Lung (tissue), 12 donors: ENCODE results near the gene INPP4B. TPM values are rescaled to one million over a fixed set of nuclear protein-coding genes. Genes with fewer than 3 reads are reported as not detected.

Source experiments
- ATAC-seq: fragments of 200-7000 bp; cut with Tn5 transposase; one replicate; pipeline ENCODE4 v1.9.1; 2020; ENCODE audit warnings: moderate number of reproducible peaks; ENCODE audit not compliant: insufficient read depth, low FRiP score
- DNase-seq, 3 donors: peaks; one replicate each; pipeline ENCODE4 v3.0.0-alpha.2; 2013 to 2017
- H3K27ac ChIP-seq, 2 donors: one replicate each; pipeline ENCODE4 v1.5.1; 2013; ENCODE audit warnings: mild to moderate bottlenecking in 2 of 2, moderate library complexity in 2 of 2, control low read depth in 1 of 2, inconsistent platforms in 1 of 2, low read depth in 1 of 2, low read length in 1 of 2
- H3K27me3 ChIP-seq, 3 donors: one replicate each; pipeline ENCODE4 v1.5.1; 2013; ENCODE audit warnings: low read length in 2 of 3; ENCODE audit not compliant: control insufficient read depth in 3 of 3, insufficient read depth in 3 of 3
- H3K36me3 ChIP-seq, 4 donors: one replicate each; pipeline ENCODE4 v1.5.1; 2013; ENCODE audit warnings: low read length in 4 of 4, mild to moderate bottlenecking in 1 of 4, moderate library complexity in 1 of 4; ENCODE audit not compliant: control insufficient read depth in 4 of 4, insufficient read depth in 4 of 4
- H3K4me1 ChIP-seq, 5 donors: one replicate each; pipeline ENCODE4 v1.5.1; 2013; ENCODE audit warnings: low read length in 5 of 5, mild to moderate bottlenecking in 2 of 5, moderate library complexity in 1 of 5; ENCODE audit not compliant: control insufficient read depth in 5 of 5, insufficient read depth in 5 of 5
- H3K4me3 ChIP-seq: one replicate; pipeline ENCODE4 v1.5.1; 2013; ENCODE audit warnings: mild to moderate bottlenecking, control low read depth, moderate library complexity
- H3K9ac ChIP-seq, 2 donors: one replicate each; pipeline ENCODE4 v1.5.1; 2013; ENCODE audit warnings: low read length in 2 of 2, control low read depth in 1 of 2; ENCODE audit not compliant: insufficient read depth in 1 of 2
- H3K9me3 ChIP-seq, 4 donors: one replicate each; pipeline ENCODE4 v1.5.1; 2013; ENCODE audit warnings: low read length in 3 of 4, mild to moderate bottlenecking in 1 of 4, moderate library complexity in 1 of 4; ENCODE audit not compliant: control insufficient read depth in 4 of 4, insufficient read depth in 3 of 4
- CTCF ChIP-seq: IDR thresholded peaks from 2 replicates; pipeline ENCODE4 v1.5.1; 2012; ENCODE audit warnings: mild to moderate bottlenecking; ENCODE audit errors: control extremely low read depth, extremely low read depth
- WGBS, 2 donors: extraction: QIAGEN DNeasy Blood & Tissue Kit; methylation state at CpG; one replicate each; pipeline ENCODE4 v1.1.7; 2013; 5-methylcytosine and 5-hydroxymethylcytosine counted together
- polyA plus RNA-seq, 2 donors: library from polyadenylated mRNA; stranded (reverse); fragments of 200-250 nt; gene quantifications; one replicate each; pipeline ENCODE4 v1.2.1, GENCODE V29; 2013
- total RNA-seq, 2 donors: library from RNA; depleted of rRNA in 1 of 2; stranded (reverse); fragments of >200 nt in 1 of 2; gene quantifications; one replicate each; pipeline ENCODE4 v1.2.1, GENCODE V29; 2014 to 2021
- donor health status: control.
- donor health status: control.
- donor health status: Bipolar disorder and iron deficiency.
- donor health status: healthy.
- donor health status: DM: yes; HTN: yes; CAD: no.

Gene INPP4B
- total and polyA plus RNA-seq, 4 donors: 2.4 to 32.6 (median 5.6) TPM

GRCh38 chr4:142098900-142099545 is 747.1 kb downstream of the INPP4B start:
- no peak overlapping the region for H3K4me3 ChIP-seq
- H3K36me3 ChIP-seq: no peaks in the 10 kb centered on the region
- ATAC-seq (no peak), DNase-seq (no peak)
- no peaks in the 10 kb centered on the region for H3K9me3 ChIP-seq
- no peak overlapping the region for H3K27ac ChIP-seq
- TF ChIP-seq CTCF: no peak
- H3K9ac ChIP-seq: no peak overlapping the region
- H3K4me1 ChIP-seq: peaks cover 0 to 2% (median 0%) of the 10 kb centered on the region in 5 donors
- 85 to 89% methylated on average over 1 of the region's 1 CpG for WGBS, 2 donors
- no peaks in the 10 kb centered on the region for H3K27me3 ChIP-seq

- WGBS, 2 donors: 86 to 87% methylated on average over 3 of the region's 3 CpGs
- Histone ChIP-seq H3K27ac (no peak overlapping the region), H3K9ac (no peak overlapping the region), H3K4me3 (no peak overlapping the region), H3K4me1 (peaks cover 0 to 2% (median 0%) of the 10 kb centered on the region in 5 donors), H3K9me3 (no peaks in the 10 kb centered on the region), H3K36me3 (no peaks in the 10 kb centered on the region), H3K27me3 (no peaks in the 10 kb centered on the region)
- ATAC-seq (no peak), DNase-seq (no peak)
- no peak for TF ChIP-seq CTCF
These were observed 747.7 kb downstream of the INPP4B start for GRCh38 chr4:142098380-142098779.

DNA sequence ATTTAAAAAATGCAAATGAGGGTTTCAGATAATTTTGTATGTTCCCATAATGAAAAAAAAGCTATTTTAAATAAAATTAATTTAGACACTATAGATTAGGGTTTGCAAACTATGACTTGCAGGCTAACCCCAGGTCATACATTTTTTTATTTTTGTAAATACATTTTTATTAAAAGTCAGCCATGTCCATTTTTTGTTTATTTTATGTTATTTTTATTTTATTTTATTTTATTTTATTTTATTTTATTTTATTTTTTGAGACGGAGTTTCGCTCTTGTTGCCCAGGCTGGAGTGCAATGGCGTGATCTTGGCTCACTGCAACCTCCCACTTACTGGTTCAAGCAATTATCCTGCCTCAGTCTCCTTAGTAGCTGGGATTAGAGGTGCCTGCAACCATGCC is 749.1 kb downstream of the INPP4B start:
- no peaks in the 10 kb centered on the region for H3K9me3 ChIP-seq
- peaks cover 0 to 2% (median 0%) of the 10 kb centered on the region in 4 donors for H3K36me3 ChIP-seq
- H3K27ac ChIP-seq: no peak overlapping the region
- no peak overlapping the region for H3K4me3 ChIP-seq
- peaks cover 0 to 9% (median 0%) of the 10 kb centered on the region in 5 donors for H3K4me1 ChIP-seq
- TF ChIP-seq CTCF: no peak
- no peak for DNase-seq
- no peak overlapping the region for H3K9ac ChIP-seq
- WGBS, 2 donors: 97 to 98% methylated on average over 3 of the region's 3 CpGs
- ATAC-seq: no peak
- H3K27me3 ChIP-seq: no peaks in the 10 kb centered on the region
